Measurements from ENCODE around the gene PLEKHA4.
A peak's percentile ranks its signal among the peaks of the same experiment; 100 is the strongest.
"Not testable (repeated sequence)": the region's sequence is repeated elsewhere in the genome, so short reads cannot be mapped to it uniquely, and the experiment has no call there.

The PLEKHA4 gene, protein sequence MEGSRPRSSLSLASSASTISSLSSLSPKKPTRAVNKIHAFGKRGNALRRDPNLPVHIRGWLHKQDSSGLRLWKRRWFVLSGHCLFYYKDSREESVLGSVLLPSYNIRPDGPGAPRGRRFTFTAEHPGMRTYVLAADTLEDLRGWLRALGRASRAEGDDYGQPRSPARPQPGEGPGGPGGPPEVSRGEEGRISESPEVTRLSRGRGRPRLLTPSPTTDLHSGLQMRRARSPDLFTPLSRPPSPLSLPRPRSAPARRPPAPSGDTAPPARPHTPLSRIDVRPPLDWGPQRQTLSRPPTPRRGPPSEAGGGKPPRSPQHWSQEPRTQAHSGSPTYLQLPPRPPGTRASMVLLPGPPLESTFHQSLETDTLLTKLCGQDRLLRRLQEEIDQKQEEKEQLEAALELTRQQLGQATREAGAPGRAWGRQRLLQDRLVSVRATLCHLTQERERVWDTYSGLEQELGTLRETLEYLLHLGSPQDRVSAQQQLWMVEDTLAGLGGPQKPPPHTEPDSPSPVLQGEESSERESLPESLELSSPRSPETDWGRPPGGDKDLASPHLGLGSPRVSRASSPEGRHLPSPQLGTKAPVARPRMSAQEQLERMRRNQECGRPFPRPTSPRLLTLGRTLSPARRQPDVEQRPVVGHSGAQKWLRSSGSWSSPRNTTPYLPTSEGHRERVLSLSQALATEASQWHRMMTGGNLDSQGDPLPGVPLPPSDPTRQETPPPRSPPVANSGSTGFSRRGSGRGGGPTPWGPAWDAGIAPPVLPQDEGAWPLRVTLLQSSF

DNA sequence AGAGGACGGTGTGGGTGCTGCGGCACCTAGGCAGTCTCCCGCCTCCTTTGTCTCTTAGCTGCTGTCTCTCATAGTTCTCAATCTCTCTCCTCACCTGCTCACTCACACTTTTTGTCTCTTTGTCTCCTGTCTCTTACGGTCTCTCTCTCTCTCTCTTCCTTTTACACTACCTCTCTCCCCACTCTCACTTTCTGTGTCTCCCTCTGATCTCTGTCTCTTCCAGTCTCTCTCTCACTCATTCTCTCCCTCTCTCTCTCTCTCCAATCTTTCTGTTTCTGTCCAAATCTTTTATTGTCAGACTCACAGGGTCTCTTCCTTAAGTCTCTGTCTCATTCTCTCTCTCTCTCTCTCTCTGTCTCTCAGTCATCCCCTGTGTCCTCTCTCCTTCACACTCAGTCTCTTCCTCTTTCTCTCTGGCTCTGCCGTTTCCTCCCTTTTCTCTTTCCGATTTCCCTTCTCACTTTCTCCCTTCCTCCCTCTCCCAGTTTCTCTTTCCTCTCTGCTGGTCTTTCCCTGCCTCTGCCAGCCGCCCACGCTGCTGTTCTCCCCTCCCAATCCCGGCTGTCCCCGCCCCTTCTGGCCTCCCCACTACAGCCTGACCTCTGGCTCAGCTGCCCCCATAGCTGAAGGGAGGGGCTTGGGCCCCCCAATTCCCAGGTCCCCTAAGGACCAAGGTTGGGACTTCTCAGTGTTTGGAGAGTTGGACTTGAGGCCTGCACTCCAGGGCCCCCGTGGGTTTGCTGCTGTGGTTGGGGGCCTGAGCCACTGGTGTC, at the start of gene PLEKHA4:
Gene PLEKHA4, minus strand, starts transcription at position 504 of the 773 bp plus-strand sequence. CDS start 997 bp downstream, outside the sequence.
- DNase-seq (ENCODE audit: low spot score): no peak

DNA sequence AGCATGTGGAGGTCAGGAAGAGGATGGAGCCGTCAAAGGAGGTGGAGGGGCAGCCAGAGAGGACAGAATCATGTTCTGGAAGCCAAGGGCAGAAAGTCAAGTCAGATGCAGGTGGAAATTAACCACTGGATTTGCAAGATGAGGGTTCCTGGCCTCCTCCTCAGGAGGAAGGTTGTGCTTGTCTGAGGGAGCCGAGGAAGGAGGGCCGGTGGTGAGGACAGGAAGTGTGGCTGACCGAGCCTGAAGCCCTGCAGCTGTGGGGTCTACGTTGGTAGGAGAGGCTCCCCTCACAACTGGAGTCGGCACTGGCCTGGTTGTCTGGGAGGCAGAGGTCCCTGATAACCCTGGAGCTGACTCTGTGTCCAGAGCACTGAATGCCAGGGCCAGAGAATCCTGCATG, 49.7 kb upstream of the PLEKHA4 start:
- no peak for DNase-seq (ENCODE audit: low spot score)

DNA sequence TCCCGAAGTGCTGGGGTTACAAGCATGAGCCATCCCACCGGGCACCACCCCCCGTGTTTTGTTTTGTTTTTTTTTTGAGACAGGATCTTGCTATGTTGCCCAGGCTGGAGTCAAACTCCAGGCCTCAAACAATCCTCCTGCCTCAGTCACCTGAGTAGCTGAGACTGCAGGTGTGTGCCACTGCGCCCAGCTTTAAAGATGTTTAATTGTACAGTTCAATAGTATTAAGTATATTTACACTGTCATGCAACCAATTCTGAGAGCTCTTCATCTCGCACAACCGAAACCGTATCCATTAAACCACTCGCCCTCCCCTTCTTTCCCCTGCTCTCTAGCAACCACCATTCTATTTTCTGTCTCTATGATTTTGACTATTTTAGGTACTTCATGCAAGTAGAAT, 47.3 kb upstream of the PLEKHA4 start:
- DNase-seq (ENCODE audit: low spot score): no peak

DNA sequence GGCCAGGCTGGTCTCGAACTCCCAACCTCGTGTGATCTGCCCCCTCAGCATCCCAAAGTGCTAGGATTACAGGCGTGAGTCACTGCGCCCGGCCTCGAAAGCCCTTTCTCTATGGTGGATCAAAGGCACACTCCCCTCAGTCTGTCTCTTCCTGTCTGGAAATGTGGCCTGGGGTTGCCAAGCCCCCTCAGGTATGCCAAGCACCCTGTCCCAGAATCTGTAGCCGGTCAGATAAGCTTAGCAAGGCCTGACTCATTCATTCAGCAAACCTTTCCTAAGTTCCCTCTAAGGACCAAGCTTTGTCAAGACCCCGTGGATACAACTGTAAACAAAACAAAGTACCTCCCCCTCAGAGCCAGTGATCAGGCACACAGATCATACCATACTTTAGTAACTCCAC, 45.8 kb upstream of the PLEKHA4 start:
- DNase-seq (ENCODE audit: low spot score): no peak

DNA sequence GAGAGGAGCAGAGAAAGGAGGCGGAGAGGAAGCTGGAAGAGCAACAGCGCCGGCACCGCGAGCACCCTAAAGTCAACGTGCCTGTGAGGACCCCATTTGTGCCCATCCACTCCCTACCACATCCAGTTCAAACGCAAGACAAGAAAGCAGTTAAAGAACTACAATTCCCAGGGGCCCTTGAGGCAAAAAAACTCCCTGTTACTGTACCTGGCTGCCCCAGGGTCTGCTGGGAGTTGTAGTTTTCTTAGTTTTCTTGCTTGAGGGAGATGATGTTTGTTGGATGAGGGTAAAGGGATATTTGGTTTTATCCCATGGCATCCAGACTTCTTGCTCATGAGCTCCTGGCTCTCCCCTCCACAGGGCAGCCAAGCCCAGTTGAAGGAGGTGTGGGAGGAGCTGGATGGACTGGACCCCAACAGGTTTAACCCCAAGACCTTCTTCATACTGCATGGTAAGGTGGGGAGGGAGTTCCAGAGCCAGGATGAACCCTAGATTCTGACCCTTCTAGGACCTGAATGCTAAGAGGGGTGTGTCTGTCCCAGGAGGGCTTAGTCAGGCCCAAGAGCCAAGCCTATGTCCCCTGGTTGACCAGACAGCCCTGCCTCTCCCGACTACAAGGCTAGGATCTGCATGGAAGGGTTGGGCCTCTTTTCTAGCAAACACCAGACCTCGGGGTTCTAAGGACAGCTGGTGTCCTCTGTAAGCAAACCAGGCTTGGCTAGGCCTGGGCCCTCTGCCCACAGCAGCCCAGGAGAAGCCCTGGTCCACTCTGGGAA, 44.9 kb upstream of the PLEKHA4 start:
- no peak for DNase-seq (ENCODE audit: low spot score)

DNA sequence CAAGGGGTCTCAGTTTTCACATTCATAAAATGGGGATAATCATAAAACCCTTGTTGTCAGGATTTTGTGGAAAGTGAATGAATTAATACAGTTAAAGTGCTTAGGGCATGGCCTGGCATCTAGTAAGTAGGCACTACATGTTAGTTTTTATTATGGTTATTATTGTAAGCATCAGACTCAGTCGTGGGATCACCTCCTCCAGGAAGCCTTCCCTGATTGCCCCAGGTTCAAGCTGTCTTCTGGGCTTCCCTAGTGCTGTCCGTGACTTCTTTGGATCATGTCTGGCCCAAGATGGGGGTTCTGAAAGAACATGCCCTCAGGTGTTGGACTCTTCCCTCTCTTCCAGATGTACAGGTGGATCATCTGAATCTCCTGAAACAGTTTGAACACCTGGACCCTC, 42.4 kb upstream of the PLEKHA4 start:
- no peak for DNase-seq (ENCODE audit: low spot score)

DNA sequence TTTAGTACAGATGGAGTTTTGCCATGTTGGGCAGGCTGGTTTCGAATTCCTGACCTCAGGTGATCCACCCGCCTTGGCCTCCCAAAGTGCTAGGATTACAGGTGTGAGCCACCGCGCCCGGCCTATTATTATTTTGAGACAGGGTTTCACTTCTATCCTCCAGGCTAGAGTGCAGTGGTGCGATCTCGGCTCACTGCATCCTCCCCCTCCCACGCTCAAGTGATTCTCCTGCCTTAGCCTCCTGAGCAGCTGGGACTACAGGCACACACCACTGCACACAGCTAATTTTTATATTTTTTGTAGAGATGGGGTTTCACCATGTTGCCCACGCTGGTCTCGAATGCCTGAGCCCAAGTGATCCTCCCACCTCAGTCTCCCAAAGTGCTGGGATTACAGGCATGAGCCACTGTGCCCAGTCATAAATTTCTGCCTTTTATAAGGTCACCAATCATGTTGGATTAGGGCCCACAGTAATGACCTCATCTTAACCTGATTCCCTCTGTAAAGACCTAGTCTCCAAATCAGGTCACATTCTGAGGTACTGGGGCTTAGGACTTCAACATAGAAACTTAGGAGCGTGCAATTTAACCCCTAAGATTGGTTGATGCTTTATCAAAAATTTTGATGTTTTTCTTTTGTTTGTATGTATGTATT, 41.1 kb upstream of the PLEKHA4 start:
- DNase-seq (ENCODE audit: low spot score): not testable (repeated sequence)

DNA sequence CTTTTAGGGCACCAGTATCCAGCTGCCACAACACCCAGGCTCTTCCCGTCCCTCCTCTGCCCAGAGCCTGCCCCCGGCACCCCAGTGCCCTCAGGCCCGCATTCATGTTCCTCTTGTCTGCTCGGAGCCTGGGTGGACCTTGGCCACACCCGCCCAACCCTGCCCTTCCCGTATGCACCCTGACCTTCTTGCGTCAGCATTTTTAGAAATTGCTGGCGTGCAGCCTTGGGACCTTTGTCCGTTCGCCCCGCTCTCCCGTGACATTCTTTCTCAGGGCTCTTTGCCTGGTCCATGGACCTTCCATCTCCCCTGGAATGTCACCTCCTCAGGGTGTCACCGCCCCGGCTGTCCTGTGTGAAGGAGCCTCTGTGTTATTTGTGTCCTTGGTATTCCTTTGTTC, 39.3 kb upstream of the PLEKHA4 start:
- DNase-seq (ENCODE audit: low spot score): no peak

DNA sequence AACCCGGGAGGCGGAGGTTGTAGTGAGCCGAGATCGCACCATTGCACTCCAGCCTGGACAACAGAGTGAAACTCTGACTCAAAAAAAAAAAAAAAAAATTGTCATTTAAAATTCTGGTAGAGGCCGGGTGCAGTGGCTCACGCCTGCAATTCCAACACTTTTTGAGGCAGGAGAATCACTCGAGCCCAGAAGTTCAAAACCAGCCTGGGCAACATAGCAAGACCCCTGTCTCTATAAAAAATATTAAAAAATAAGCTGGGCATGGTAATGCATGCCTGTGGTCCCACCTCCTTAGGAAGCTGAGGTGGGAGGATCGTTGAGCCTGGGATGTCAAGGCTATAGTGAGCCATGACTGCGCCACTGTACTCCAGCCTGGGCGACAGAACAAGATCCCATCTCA, 37.9 kb upstream of the PLEKHA4 start:
- DNase-seq (ENCODE audit: low spot score): no peak

DNA sequence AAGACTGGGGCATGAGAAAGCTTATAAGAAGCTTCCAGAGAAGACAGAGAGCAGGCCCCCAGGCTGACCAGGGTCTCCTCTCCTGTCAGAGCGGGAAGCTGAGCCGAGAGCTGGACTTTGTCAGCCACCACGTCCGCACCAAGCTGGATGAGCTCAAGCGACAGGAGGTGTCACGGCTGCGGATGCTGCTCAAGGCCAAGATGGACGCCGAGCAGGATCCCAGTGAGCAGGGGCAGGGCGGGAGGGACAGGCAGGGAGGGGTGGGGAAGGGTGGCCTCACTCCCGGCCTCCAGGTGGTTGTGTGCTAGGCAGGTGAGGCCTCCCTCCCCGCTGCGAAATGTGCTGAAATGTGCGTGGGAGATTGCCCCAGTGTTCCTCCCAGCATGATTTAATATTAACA, 37.2 kb upstream of the PLEKHA4 start:
- no peak for DNase-seq (ENCODE audit: low spot score)

DNA sequence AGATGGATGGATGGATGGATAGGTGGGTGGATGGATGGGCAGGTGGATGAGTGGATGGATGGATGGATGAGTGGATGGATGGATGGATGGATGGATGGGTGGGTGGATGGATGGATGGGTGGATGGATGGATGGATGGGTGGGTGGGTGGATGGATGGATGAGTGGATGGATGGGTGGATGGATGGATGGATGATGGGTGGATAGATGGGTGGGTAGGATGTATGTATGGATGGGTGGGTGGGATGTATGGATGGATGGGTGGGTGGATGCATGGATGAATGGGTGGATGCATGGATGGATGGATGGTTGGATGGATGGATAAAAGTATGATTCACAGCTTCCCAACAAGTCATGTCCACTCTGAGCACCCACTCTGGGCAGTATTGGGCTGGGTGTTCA, 35.4 kb upstream of the PLEKHA4 start:
- DNase-seq (ENCODE audit: low spot score): not testable (repeated sequence)

DNA sequence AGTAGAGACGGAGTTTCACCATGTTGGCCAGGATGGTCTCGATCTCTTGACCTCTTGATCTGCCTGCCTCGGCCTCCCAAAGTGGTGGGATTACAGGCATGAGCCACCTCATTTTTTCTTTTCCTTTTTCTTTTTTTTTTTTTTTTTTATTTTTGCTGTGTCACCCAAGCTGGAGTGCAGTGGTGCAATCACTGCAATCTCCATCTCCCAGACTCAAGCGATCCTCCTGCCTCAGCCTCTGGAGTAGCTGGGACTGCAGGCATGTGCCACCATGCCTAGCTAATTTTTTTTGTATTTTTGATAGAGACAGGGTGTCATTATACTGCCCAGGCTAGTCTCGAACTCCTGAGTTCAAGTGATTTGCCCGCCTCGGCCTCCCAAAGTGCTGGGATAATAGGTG, 33.9 kb upstream of the PLEKHA4 start:
- not testable (repeated sequence) for DNase-seq (ENCODE audit: low spot score)

DNA sequence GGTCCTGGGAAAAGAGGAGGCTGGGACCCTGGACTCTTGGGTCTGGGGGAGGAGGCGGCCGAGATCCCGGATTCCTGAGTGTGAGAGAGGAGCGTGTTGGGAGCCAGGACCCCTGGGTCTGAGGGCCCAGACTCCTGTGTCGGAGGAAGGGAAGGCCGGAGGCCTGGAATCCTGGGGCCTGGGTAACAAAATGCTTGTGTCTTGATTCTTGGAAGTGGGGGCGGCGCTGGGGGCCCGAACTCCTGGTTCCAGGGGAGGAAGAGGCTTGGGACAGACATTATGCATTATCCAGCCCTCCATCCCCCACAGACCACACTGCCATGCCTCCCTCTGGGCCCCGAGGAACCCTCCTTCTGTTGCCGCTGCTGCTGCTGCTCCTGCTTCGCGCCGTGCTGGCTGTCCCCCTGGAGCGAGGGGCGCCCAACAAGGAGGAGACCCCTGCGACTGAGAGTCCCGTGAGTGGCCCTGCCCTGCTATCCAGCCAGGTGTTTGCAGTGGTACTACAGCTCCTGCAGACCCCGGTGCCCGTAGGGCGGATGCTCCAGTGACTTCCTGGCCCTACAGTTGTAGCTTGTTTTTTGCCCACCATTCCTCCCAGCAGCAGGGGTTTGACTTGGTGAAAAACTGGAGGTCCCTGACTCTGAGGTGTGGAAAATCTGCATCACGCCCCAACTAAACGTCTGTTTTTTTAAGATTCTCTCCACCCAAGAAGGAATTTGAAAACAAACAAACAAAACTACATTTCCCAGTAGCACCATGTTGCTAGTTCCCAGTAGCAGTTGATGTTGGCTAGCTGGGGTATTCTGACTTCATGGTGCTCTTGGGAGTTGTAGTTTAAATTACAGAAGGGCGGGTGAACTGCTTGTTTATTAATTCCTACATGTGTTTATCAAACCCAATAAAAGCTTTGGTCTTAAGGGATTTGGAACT, 32.3 kb upstream of the PLEKHA4 start:
- DNase-seq (ENCODE audit: low spot score): peak; percentile 17

DNA sequence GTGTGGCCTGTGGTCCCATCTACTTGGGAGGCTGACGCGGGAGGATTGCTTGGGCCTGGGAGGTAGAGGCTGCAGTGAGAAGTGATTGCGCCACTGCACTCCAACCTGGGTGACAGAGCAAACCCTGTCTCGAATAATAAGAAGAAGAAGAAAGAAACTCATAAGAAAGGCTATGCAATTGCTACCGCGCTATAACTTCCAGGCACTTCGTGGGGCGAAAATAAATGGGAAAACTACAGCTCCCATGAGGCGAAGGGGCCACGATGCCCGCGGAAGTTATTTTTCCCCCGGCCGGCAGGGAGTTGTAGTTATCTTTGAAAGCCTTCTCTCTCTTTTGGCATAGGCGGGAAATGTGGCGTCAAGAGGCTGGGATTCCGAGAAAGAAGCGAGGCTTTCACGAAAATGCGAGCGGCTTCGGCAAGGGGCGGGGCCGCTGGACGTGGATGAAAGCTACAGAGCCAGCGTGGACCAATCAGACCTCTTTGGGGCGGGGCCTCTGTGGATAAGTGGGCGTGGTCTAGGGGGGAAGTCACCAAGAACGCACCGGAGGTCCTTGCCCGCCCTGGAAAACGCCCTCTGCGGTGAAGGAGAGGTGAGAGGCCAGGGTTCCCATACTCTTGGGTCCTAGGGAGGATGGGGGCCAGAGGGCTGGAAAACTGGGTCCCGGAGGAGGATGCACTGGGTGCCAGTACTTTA, 31.5 kb upstream of the PLEKHA4 start, which contains the start of gene NUCB1:
Gene NUCB1, plus strand, starts transcription at position 532 of the 696 bp plus-strand sequence. CDS start 485 bp downstream, outside the sequence.
- peak; percentile 99 for DNase-seq (ENCODE audit: low spot score)

DNA sequence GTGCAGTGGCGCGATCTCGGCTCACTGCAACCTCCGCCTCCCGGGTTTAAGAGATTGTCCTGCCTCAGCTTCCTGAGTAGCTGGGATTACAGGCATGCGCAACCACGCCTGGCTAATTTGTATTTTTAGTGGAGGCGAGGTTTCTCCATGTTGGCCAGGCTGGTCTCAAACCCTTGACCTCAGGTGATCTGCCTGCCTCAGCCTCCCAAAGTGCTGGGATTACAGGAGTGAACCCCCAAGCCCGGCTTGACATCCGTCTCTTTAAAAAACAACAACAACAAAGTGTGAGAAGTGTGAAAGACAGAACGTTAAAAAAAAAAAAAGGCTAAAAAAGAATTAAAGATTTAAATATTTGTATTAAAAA, 31.0 kb upstream of the PLEKHA4 start:
- not testable (repeated sequence) for DNase-seq (ENCODE audit: low spot score)

DNA sequence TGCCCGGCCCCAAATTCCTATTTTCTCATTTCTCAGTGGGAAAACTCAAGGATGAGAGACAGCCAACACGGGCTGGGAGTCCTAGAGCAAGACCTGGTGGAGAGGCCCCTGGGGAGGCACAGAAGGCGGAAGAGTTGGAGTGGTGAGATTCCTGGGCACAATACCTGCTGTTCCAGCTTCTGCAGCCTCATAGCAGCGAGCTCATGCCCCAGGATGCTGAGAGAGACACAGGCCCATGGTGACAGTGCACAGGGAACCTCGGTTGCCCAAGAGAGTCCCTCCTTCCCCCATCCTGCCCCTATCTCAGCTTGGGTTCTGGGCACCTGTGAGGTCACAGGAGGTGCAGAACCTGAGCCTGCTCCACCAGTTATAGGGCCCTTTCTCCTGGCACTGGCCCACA, 28.8 kb upstream of the PLEKHA4 start:
- no peak for DNase-seq (ENCODE audit: low spot score)

DNA sequence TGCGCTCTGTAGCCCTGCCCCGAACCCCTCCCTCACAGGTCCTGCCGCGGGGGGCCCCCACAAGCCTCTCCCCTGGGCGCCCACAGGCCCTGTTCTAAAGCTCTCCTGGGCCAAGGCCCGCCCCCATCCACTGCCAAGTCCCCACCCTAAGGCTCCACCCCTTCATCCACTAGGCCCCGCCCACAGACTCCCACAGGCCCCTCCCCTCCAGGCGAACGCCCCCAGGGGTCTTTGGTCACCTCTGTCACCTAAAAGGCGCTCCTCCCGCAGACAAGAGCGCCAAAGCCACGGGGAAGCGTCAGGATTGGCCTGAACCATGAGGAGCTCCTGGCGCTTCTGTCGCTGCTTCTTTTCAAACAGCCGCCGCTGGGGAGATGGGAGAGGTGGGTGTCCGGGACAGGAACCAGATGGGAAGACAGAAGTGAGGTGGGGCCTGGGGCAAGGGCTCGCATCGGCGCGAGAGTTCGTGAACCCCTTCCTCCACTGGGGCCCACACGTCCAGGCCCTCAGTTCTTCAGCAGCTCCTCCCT, 27.8 kb upstream of the PLEKHA4 start:
- DNase-seq (ENCODE audit: low spot score): peak; percentile 54

DNA sequence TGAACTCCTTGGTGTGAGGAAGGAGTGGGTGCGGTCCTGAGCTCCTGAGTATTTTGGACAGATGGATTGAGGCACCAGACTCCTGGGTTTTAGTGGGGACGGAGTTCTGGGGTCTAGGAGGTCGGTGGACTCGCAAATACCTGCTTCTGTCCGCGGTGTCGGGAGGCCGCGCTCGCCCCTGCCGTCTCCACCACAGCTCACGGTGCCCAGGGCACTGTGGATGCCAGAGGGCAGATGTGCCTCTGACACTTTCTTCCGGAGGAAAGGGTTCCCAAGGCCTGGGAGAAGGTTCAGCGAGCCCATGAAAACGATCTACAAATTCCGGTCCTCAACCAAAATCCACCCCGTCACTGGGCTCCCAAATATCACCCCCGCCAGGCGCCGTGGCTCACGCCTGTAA, 26.8 kb upstream of the PLEKHA4 start:
- DNase-seq (ENCODE audit: low spot score): no peak

DNA sequence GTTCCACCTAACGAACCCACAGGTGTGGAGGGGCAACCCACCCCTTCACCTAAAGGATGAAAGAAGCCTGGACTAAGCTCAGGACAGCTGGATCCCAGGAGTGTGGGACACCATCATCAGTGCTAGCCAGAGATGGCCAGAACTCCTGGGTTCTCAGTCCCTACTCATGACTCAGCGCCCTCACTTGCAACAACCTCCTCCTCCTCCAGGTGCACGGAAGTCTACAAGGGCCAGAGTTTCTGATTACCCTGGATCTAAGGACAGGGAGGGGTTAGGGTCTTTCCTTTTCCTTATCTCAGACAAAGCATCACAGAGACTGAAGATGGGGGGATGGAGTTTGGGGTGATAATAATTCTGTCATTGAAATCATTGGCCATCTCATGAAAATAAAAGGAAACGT, 22.1 kb upstream of the PLEKHA4 start:
- DNase-seq (ENCODE audit: low spot score): no peak

All from CD4-positive, alpha-beta T cell treated with Interleukin-6 at 100 ng/mL for 8 hours (primary cell).